ENCODE results near the gene KLHL29. TPM values are rescaled to one million over a fixed set of nuclear protein-coding genes. Genes with fewer than 3 reads are reported as not detected.

Gene KLHL29
- total RNA-seq, 3 donors from 2014 or later: 2.6 to 13.0 (median 5.5) TPM

DNA sequence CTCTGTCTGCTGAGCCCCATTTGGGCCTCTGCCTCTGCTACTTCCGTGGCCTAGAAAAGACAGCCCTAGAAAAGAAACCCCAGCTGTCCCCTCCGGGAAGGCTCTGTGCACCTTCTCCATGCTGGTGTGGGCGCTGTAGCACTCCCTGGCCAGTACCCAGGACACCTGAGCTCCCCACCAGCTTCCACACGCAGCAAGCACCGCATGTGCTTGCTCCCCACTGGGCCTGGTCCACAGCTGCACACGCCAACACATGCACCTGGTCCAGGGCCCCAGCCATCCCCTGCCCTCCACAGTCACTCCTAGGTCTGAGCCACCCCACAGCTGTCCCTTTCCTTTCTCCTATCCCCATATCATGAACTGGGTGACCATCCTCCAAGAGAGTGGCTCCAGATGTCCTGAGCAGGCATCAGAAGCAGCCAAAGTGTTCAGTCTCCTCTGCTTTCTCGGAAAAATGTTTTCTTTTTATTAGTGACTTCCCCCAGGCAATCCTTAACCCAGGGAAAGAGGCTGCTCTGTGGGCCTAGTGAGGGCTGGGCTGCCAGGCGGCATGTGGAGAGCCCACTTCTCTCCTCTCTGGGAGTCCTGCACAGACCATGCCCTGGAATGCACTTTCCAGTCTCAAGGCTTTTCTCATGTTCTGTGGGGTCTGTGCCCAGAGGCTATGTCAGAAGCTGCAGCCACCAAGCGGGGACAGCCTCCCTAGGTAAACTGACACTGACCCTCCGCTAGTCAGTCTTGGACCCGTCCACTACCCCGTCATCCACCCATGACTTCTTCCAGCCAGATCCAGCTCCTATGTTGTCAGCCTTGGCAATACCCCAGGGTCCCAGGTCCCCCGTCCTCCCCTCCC, 133.7 kb downstream of the KLHL29 start:
- H3K4me3 ChIP-seq: no peak overlapping the region
- no peak for DNase-seq
- no peak for ATAC-seq
- no peaks in the 10 kb centered on the region for H3K4me1 ChIP-seq (ENCODE audit: low read depth)
- no peak for TF ChIP-seq CTCF (IDR thresholded peaks at IDR 0.05)
- no peaks in the 10 kb centered on the region for H3K9me3 ChIP-seq
- no peaks in the 10 kb centered on the region for H3K36me3 ChIP-seq (ENCODE audit: low read depth)
- intact Hi-C loops (cut with DNase I, micrococcal nuclease): no loop called here

- H3K4me1 ChIP-seq (ENCODE audit: low read depth): no peaks in the 10 kb centered on the region
- ATAC-seq (no peak), DNase-seq (no peak)
- no peaks in the 10 kb centered on the region for H3K36me3 ChIP-seq (ENCODE audit: low read depth)
- H3K9me3 ChIP-seq: no peaks in the 10 kb centered on the region
- TF ChIP-seq CTCF (IDR thresholded peaks at IDR 0.05): no peak
- intact Hi-C loops (cut with DNase I, micrococcal nuclease): no loop called here
- H3K4me3 ChIP-seq: no peak overlapping the region
Measured at GRCh38 chr2:23519334-23519651, 134.3 kb downstream of the KLHL29 start.

- Histone ChIP-seq H3K36me3 (ENCODE audit: low read depth) (no peaks in the 10 kb centered on the region), H3K4me1 (ENCODE audit: low read depth) (no peaks in the 10 kb centered on the region), H3K9me3 (no peaks in the 10 kb centered on the region), H3K4me3 (no peak overlapping the region)
- ATAC-seq (no peak), DNase-seq (no peak)
- TF ChIP-seq CTCF (IDR thresholded peaks at IDR 0.05): no peak
- intact Hi-C loops (cut with DNase I, micrococcal nuclease): no loop called here
Measured at GRCh38 chr2:23520256-23520655, 135.3 kb downstream of the KLHL29 start.

GRCh38 chr2:23521060-23521459, 136.1 kb downstream of the KLHL29 start:
- no peak for DNase-seq
- Histone ChIP-seq H3K9me3 (no peaks in the 10 kb centered on the region), H3K4me3 (no peak overlapping the region), H3K4me1 (ENCODE audit: low read depth) (no peaks in the 10 kb centered on the region), H3K36me3 (ENCODE audit: low read depth) (no peaks in the 10 kb centered on the region)
- ATAC-seq: no peak
- intact Hi-C loops (cut with DNase I, micrococcal nuclease): no loop called here
- no peak for TF ChIP-seq CTCF (IDR thresholded peaks at IDR 0.05)

DNA sequence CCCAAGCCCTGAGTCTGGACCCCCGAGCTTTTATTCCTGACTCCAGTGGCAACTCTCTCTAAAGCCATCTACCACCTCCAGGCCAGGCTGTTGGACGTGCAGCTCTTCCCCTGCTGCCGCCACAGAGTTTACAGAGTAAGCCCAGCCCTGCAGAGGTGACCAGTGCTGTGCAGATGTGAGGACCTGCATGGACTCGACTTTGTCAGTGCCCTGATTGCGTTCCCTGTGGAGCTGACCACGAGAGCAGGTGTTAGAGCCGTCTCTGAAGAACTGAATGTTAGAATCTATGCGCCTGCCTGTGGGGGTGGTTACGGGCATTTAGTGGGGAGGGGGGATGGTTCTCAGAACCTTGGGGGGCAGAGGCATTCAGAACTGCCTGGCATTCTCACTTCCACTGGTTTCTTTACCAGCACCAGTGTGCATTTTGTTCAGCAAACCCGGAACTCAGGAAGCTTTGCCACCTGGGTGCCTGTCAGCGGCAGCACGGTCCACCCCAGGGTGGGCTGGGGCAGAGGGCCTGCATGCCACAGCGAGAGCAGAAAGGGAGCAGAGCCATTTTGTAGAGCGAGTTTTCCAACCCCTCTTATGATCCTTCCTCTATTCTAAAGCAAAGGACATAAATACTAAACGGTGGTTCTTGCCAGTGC, 137.9 kb downstream of the KLHL29 start:
- DNase-seq (no peak), ATAC-seq (no peak)
- no peaks in the 10 kb centered on the region for H3K36me3 ChIP-seq (ENCODE audit: low read depth)
- intact Hi-C loops (cut with DNase I, micrococcal nuclease): no loop called here
- no peak for TF ChIP-seq CTCF (IDR thresholded peaks at IDR 0.05)
- H3K9me3 ChIP-seq: no peaks in the 10 kb centered on the region
- H3K4me1 ChIP-seq (ENCODE audit: low read depth): no peaks in the 10 kb centered on the region
- no peak overlapping the region for H3K4me3 ChIP-seq
